ENCODE results near the gene LEPR.

- TF ChIP-seq CTCF (IDR thresholded peaks at IDR 0.05): no peak
- no peak for TF ChIP-seq POLR2A (IDR thresholded peaks at IDR 0.05)
Measured at GRCh38 chr1:65425006-65425405, 4.5 kb downstream of the LEPR start.
